Measurements from ENCODE around the gene KCNH6.

Gene KCNH6

GRCh38 chr17:63477480-63478440 is 45.4 kb upstream of the KCNH6 start:
- TF ChIP-seq CTCF (IDR thresholded peaks at IDR 0.05), result no peak

DNA sequence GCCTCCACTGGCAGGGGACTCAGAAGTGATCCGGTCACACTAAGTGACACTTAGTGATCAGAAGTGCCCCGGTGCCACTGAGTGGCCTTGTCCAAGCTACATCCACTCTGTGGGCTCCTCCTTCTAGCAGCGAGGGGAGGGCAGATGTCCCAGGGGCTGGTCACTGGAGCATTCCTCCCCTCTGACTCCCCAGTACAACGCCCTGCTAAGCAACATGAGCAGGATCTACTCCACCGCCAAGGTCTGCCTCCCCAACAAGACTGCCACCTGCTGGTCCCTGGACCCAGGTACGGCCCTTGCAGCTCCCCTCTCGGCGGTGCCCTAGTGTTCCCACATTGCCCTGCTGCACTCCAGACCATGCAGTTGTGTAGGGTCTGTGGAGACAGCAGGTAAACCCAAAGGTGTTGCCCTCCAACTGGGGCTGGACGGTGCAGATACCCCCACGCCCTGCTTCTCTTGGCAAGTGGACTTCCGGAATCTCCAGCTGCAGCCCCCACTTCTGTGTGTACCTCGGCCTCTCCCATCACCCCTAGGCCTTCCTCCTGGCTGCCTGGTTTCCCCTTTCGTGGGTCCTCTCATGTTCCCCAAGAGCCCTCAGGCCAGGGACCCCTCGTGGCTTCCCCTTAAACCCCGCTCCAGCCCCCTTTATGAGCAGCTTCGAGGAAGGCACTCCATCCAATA is 44.2 kb upstream of the KCNH6 start:
- TF ChIP-seq CTCF (IDR thresholded peaks at IDR 0.05), result peak; percentile 86

DNA sequence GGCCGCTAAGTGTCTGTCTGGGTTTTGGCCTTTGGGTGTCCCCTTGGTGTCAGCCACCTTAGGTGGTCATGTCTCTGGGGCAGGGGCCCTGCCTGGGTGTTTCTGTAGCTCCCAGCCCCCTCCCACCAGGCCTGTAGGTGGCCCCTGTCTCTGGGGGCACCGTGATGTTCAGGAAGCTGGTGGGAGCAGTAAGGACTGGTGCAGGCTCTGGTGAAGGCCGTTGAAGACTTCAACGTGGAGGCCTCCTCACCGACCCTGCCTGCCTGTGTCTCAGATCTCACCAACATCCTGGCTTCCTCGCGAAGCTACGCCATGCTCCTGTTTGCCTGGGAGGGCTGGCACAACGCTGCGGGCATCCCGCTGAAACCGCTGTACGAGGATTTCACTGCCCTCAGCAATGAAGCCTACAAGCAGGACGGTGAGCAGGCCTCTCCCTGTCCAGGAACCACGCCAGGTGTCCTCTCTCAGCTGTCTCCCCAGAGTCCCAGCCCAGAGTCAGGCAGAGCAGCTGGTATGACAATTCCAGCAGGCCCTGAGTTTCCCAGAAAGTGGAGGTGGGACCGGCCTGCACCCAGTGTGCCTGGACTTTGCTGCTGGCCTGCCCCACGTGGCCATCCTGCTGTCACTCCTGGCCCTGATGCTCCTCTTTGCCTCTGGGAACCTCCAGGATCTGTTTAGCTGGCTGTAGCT is 43.5 kb upstream of the KCNH6 start:
- TF ChIP-seq CTCF (IDR thresholded peaks at IDR 0.05), result no peak

DNA sequence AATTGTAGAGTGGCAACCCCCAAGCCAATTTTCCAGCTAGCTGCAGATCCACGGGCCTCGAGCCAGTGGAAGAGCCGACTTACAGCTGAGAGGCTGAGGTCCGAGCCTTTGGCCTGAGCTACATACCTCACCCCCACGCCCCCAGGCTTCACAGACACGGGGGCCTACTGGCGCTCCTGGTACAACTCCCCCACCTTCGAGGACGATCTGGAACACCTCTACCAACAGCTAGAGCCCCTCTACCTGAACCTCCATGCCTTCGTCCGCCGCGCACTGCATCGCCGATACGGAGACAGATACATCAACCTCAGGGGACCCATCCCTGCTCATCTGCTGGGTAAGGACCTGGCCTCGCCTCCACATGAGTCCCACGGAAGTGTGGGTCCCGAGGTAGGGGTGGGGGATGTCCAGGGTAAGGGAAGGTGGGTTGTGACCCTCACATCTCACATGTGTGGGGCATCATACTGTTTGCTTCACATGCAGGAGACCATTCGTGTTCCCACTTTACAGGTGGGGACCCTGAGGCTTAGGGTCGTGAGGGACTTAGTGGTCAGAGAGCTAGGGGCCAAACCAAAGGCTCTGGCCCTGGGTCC is 42.9 kb upstream of the KCNH6 start:
- TF ChIP-seq CTCF (IDR thresholded peaks at IDR 0.05), result no peak

- TF ChIP-seq CTCF (IDR thresholded peaks at IDR 0.05), result no peak
These were observed 42.2 kb upstream of the KCNH6 start for GRCh38 chr17:63480826-63481487.

- TF ChIP-seq CTCF (IDR thresholded peaks at IDR 0.05), result no peak
These were observed 41.7 kb upstream of the KCNH6 start for GRCh38 chr17:63481488-63481870.

GRCh38 chr17:63482509-63482908 is 40.6 kb upstream of the KCNH6 start:
- TF ChIP-seq CTCF (IDR thresholded peaks at IDR 0.05), result no peak

Data from LNCAP (cell line).